IPS DF 19.7 (cell line): ENCODE measurements around the gene ANKRD12.
"Not testable (repeated sequence)": the region's sequence is repeated elsewhere in the genome, so short reads cannot be mapped to it uniquely, and the experiment has no call there.

ENCODE experiments used
- DNase-seq: peaks from one replicate; pipeline ENCODE4 v3.0.0-alpha.2; 2013; ENCODE audit warnings: low read depth, low spot score

ANKRD12 gene

DNA sequence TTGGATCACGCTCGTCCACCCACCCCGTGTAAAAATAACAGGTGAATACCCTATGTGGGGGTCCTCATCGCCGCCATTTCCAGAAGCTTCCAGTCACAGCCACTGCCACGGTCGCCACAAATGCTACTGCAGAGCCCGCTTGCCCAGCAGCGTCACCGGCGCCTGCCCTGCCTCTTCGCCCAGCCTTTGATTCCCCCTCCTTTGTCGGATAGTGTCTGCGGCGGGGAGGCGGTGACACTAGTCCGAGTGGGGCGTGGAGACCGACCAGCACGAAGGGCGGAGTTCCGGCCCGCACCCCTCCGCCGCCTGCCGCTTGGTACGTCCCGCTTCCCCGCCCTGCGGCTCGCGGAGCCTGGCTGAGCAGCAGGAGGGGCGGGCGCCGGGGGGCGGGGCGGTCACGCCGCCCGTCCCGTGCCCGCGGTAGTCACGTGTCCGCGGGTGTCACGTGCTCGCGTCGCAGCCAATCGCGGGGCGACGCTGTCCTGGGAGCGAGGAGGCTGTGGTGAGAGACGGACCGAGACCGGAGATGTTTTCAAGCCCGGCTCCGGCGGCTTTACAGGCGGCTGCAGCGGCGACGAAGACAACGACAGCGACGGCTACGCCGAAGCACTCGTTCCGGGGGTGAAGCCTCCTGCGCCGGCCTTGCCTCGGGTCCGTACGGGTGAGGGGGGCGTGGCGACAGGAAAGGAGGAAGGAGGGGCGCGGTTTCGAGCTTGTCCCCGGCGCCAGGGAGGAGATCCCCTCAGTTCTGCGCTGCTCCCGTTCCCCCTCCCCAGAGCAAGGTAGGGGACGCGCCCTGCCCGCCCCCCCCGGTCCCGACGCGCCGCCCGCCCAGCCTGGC lies at the start of gene ANKRD12:
TSS of gene ANKRD12 (plus strand) at position 467 of the 841 bp plus-strand sequence. CDS start 45,652 bp downstream, outside the sequence.
- peak; percentile 50 for DNase-seq

DNA sequence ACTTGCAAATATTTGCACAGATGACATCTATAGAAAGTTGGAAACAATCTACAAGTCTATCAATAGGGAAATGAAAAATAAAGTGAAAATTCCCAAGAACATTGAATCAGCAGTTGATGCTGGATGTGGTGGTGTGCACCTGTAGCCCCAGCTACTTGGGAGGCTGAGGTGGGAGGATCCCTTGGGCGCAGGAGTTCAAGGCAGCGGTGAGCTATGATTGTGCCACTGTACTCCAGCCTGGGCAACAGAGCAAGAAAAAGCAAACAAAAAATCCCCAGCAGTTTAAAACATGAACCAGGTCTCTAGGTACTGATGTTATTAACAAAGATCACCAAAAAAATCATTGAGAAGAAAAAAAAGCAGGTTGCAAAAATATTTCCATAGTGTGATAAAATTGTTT lies 49.4 kb upstream of the ANKRD12 start:
- DNase-seq = no peak

DNA sequence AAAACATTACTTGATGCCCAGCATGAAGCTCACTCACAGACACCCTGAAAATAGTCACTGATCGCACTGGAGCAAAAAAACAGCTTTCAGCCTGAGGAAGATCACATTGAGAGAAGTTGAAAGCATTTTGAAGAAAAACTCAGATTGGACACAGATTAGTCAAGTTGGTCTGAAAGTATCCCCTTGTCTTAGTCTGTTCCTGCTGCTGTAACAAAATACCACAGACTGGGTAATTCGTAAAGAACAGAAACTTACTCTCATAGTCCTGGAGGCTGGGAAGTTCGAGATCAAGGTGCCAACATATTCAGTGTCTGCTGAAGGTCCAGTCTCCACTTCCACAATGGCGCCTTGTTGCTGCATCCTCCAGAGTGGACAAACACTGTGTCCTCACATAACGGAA lies 48.3 kb upstream of the ANKRD12 start:
- DNase-seq = no peak

DNA sequence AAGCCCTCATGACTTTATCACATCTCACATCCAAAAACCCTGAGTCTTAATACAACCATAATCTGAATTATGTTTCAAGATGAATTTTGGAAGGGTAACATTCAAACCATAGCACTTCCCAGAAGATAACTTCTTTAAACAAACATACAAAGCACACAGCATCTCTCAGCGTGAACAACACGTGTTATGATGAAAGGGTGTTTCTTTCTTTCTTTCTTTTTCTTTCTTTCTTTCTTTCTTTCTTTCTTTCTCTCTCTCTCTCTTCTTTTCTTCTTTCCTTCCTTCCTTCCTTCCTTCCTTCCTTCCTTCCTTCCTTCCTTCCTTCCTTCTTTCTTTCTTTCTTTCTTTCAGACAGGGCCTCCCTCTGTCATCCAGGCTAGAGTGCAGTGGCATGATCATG lies 47.9 kb upstream of the ANKRD12 start:
- DNase-seq = not testable (repeated sequence)

DNA sequence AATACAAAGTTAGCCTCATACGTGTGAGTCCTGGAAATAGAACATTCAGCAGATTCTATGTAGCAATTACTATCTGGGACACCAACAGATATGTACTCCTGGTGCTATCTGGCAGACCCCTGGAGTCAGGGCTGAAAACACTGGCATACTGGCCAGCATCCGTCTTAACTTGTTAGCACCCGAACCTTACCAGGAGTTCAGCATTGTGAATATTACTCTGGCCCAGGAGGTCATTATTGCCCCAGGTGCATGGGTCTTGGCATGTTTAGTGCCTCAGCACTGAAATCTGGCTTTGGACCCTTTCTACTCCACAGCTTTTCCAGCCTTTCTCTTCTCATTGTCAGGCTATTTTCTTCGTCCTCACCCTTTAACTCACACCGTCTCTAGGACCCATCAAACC lies 46.0 kb upstream of the ANKRD12 start:
- no peak for DNase-seq

DNA sequence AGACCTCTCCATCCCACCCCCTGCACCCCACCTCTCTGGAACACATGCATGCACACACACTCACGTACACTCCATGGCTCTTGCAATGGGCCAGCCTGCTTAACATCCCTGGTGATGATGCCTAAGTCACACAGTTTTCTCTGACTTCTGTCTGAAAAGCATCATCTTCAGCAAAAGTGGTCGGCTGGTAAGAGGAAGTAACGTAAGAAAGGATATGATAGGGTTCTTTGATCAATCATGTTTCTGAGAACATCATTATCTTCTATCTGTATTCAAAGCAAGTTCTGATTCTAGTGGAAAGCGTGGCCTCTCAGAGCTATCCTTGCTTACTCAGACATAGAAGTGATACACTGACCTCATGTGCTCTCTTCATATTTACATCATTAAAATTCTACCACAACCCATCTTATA lies 45.5 kb upstream of the ANKRD12 start:
- no peak for DNase-seq

DNA sequence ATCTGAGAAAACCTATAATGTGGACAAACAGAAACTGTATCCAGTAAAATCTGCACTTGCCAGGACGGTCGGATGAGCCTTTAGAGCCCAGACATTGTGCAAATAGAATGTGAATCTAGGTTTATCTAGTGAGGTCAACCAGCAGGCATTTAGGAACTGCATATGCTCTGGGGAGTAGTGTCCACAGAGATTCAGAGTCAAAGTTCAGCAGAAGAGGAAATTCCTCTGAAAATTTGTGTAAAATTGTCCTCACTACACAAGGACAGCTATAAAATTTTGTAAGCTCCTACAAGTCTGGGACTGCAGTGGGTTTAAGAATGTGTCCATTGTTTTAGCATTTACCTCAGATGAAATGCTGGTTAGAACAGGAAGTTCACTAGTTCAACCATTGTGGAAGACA lies 43.9 kb upstream of the ANKRD12 start:
- no peak for DNase-seq

DNA sequence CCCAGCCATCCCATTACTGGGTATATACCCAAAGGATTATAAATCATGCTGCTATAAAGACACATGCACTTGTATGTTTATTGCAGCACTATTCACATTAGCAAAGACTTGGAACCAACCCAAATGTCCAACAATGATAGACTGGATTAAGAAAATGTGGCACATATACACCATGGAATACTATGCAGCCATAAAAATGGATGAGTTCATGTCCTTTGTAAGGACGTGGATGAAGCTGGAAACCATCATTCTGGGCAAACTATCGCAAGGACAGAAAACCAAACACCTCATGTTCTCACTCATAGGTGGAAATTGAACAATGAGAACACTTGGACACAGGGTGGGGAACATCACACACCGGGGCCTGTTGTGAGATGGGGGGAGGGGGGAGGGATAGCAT lies 43.5 kb upstream of the ANKRD12 start:
- not testable (repeated sequence) for DNase-seq

DNA sequence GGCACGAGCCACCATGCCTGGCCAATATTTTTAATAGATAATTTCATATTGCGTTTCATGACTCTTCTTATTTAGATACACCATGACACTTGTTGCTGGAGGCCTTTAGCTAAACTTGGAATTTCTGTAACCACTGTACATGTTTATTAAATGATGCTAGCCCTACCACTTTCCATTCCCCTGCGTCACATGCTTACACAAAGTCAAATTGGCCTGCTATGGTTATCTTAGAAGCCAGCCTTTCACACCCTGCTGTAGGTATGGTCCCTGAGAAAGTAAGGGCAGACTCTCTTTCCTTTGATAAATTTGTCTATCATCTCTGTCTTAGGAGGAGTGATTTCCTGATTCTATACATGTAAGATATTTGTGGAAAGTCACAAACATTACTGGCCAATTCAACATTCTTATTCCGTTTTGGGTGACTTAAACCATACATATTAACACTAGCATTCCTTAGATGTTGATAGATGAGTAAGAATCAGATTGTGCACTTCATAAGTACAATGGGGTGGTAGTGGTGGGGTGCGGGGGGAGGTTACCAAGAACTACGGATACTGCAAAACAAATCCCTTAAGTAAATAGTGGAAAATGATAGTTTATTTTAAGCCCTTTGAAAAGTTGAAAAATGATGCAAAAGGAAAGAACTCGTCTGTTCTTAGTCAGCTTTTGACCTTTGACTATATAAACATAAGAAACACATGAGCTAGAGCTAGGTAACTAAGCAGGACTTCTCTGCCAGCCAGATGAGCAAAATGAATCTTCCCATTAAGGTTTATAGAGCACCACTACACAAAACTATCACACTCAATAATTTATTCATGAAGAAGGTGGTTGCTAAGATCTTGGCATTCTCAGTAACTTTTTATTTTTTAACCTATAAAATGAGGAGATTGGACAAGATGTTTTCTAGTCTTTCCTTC lies 42.0 kb upstream of the ANKRD12 start:
- no peak for DNase-seq

DNA sequence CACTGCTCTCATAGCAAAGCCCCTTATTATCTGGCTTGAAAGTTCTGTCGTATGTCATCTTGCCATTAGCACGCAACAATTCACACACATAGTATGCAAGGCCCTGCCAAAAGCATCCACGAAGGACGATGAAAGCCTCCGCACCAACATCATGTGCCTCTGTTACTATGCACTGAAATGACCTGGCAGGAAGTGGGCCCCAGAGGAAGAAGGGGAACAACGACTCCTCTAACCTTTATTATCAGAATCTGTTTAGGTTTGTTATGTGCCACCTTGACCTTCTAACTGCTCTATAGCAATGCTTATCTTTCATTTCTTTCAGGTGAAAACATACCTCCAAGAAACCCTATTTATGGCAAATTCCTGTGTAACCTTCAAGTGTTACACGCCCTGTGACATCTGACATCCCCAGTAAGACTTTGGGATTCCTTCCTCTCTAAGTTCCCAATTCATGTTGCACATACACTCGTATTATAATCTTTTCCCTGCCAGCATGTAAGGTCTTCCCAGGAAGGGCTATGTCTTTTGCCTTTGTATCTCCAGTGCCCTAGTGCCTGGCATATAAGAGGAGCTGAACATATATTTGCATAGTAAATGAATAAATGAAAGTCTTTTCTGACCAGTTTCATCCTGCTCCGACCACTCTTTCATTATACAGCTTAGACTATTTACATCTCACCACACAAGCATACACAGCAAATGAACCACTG lies 41.1 kb upstream of the ANKRD12 start:
- DNase-seq = no peak

DNA sequence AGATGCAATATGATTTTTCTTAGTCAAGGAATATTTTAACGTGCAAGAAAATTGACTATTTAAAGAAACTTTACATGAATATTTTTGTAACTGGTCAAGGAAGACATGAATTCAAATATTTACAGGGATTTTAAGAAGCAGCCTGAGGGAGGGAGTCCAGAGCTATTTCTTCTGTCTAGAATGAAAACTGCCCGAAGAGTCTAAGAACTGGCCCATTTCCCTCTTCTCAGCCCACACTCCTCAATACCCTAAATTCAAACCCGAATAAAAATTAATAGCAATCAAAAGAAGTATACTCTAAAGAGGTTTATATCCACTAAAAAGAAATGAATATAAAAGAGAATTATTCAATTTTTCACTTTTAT lies 40.6 kb upstream of the ANKRD12 start:
- no peak for DNase-seq

DNA sequence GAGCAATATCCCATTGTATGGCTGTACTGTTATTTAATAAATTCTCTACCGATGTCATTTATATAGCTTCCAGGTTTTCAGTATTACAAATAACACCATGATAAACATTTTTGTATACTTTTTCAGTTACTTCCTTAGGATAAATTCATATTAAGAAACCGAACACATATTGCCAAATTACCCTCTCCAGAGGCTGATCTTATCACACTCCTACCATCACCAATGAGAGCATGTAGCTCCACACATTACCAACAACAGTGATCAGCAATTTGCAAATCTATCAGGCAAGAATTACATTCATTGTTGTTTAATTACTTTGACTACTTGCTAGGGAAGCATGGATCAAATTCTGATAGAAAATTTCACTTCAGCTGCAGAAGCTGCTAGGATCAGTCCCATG lies 39.9 kb upstream of the ANKRD12 start:
- no peak for DNase-seq

DNA sequence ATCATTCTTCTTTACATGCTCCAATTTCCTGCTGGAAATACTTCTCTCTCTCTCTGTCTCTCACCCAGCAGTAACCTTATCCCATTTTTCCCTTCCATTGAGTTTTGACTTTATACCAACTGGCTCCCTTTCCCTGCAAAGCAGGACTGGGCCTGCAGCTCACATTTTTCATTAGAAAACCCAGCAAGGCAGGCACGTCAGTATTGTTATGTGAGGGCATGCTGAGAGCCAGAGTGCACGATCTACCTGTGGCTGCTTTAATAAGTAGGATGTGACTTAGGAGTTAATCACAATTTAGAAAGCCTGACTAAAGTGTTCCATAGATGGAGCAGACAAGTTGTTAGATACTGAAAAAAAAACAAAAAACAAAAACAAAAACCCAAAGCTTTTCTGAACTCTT lies 39.2 kb upstream of the ANKRD12 start:
- DNase-seq = no peak

DNA sequence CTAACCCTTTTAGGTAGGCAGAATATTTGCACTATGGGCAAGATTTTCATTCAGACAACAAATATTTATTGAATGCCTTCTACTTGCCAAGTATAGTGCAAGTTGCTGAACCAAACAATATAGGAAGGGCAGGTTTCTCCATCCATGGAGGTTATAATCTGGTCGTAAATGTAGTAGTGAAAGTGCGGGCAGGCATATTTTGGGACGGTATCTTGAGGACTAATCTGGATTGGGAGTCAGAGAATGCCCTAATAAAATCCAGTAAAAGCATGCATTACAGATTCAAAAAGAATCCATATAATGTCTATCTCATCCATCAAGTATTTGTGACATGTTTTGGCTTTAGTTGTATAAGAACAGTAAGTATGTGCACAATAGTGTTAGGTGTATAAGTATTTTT lies 35.8 kb upstream of the ANKRD12 start:
- DNase-seq = no peak

DNA sequence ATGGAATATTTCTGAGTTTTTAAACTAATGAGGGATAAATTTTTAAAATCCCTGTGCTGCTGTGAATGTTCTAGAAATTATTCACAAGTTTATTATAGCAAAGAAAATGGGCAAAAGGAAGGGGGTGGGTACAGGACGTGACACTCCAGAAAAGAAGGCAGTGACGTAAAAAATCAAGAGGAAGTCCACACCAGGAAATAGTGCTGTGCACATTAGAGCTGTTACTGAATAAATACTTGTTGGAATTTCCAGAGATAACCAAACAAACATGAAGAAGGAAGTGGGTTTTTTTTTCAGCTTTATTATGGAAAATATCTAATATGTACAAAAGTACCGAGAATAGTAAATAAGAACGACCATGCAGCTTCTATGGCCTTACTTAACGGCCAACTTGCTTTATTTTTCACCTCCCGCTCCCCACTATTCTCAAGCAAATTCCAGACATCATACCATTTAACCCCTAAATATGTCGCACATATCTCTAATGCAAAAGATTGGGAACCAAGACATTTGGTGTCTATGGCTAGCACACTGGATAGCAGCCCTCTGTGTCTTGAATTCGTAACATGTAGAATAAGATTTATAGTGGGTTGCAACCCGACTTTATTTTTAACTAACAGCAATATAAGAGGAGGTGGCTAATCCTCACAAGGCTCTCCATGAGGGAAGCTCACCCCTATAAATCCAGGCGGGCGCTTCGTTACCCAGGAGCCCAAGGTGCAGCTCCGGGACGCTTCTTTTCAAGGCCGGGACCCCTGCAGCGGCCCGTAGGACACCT lies 34.7 kb upstream of the ANKRD12 start:
- no peak for DNase-seq

DNA sequence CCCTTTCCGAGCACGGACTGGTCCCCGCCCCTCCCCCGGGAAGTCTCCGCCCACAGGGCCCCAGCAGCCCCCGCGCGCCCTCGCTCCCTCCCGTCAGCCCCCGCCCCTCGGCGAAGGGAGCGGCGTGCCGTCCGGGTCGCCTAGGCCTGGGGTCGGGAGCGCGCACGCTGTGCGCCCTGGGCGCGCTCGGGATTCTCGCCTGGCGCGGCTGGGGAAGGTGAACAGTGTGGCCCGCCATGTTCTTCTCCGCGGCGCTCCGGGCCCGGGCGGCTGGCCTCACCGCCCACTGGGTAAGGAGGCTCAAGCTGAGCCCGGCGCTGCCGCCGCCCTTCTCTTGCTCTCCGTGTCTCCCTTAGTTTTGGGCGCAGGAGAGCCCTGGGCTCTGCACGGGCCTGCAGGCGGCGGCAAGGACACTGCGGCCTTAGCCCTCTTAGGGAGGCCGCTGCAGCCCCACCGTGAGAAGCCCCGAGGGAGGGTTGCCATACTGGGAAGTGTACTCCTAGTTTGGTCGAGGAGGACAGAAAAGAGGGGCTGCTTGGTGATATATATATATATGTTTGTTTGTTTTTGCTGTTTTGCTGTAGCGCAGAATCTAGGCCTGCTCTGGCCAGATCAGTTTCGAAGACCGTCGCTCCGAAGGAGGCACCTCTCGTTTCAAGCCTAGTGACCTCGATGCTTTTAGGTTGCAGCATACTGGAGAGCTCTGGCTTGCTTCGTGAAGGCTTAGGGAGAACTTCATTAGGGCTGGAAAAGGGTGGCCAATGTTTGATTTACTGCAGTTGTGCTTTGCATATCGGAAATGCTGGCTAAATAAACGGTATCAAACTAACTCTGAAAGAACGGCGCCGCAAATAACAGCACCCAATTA lies 33.8 kb upstream of the ANKRD12 start, which contains the start of gene NDUFV2:
TSS of gene NDUFV2 (plus strand) at position 192 of the 868 bp plus-strand sequence. CDS start at position 237, 45 bp downstream.
- DNase-seq = peak; percentile 75

DNA sequence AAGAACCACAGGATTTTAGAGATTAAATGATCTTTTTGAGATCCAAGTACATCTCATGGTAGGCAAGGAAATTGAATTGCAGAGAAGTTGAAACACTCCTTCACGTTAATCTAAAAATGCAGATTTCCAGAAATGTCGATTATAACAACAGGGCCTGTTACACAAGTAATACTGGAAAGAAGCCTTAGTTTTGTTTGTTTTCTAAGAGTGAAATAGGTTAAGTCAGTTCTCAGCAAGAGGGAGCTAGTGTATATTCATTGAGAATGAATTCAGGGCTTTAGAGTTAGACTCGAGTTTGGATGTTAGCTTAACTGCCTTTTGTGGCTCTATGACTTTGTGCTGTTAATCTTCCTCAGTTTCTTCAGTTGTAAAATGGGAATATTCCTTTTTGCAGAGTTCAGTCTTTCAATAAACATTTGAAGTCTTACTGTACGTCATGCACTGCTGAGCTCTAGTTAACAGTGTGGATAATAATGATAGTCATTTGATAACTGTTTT lies 33.2 kb upstream of the ANKRD12 start:
- DNase-seq = no peak

DNA sequence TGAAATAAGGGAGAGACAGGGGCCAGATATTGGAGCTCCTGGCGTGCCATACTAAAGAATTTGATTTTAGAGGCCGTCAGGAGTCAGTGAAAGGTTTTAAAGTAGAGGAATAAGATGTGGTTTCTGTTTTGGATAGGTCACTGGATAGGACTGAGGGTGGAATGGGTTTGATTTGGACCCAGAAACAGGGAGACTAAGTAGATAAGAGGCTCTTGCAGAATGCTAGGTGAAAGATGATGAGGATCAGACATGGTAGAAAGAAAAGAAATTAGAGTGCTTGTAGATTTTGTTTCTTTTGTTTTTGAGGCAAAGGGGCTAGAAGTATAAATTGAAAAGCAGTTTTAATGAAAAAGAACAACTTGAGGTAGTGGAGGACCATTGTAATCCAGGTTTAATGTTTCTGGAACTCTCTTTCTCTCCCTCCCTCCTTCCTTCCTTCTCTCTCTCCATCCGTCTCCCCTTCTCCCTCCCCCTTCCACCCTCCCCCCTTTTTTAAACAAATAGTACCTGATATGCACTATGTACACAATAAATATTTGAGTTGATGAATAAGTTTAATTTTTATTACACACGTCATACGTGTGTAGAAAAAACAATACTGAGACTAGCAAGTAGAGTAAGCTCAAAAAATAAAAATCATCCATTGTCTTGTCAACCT lies 32.2 kb upstream of the ANKRD12 start:
- DNase-seq = no peak

DNA sequence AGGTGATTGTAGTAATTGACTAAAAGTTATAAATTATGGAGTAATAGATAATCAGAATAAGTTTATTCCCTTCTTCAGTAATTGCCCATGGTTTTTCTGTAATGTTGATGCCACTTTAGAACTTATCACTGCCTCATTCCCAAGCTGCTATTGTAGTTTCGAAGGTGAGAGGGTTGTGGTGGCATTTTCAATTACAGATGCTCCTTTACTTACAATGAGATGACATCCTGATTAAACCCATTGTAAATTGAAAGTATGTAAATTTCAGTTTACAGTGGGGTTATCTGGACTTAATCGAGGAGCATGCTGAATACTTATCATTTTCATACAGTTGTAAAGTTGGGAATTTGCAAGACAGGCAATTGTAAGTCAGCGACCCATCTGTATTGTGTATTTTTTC lies 31.2 kb upstream of the ANKRD12 start:
- no peak for DNase-seq
